HepG2 (cell line): ENCODE measurements around the gene UBTF. TPM values are rescaled to one million over a fixed set of nuclear protein-coding genes. Genes with fewer than 3 reads are reported as not detected.
A peak's percentile ranks its signal among the peaks of the same experiment; 100 is the strongest.

Experiments used
- ATAC-seq: fragments of 200-7000 bp; cut with Tn5 transposase; 3 replicates; pipeline ENCODE4 v1.9.1; 2020; ENCODE audit warnings: mild to moderate bottlenecking, moderate library complexity
- BruUV-seq: library from RNA; stranded (reverse); fragments of 400-500 nt; replicated peaks from 2 replicates; lab custom pipeline; 2021; lab: Mats Ljungman, UMichigan
- CTCF ChIA-PET: fragments of 300-600 bp; formaldehyde crosslinking; extraction: SDS; loops from one replicate; lab custom pipeline; 2021; ENCODE audit warnings: low total read pairs, inconsistent platforms, low intra/inter-chr PET ratio; lab: Yijun Ruan, JAX
- POLR2A ChIA-PET: fragments of 350-600 bp; sonication (Branson Sonifier 250); formaldehyde crosslinking; loops from one replicate; lab custom pipeline; 2020; ENCODE audit warnings: antibody characterized with exemption, inconsistent platforms; lab: Yijun Ruan, JAX
- DNase-seq: peaks from one replicate; pipeline ENCODE4 v3.0.0-alpha.2; 2015; ENCODE audit warnings: low spot score
- FAIRE-seq: peaks from 3 replicates; lab custom pipeline; 2011; peaks lifted over from hg19 to GRCh38; lab: Jason Lieb, UNC
- H2AFZ ChIP-seq: one replicate; pipeline ENCODE4 v1.6.1; 2011; ENCODE audit warnings: low read length, inconsistent platforms
- H3K27ac ChIP-seq: fragments of 300-600 bp; 3 replicates; pipeline ENCODE4 v1.8.0; 2011; ENCODE audit warnings: mixed run types, mild to moderate bottlenecking, mixed read lengths, low read length, inconsistent platforms; ENCODE audit not compliant: insufficient read depth; ENCODE audit errors: extremely low read length
- H3K27me3 ChIP-seq, 2 experiments: fragments of 200-600 bp in 1 of 2; 2 replicates in 1 of 2; 3 replicates in 1 of 2; pipeline versions ENCODE4 v1.6.0 to v1.8.0; 2011; ENCODE audit warnings: low read length in 2 of 2, mild to moderate bottlenecking in 2 of 2, moderate library complexity in 2 of 2, inconsistent platforms in 1 of 2; ENCODE audit not compliant: insufficient read depth in 2 of 2, control insufficient read depth in 1 of 2
- H3K36me3 ChIP-seq, 2 experiments: fragments of 200-600 bp in 1 of 2; replicated peaks in 1 of 2; 2 replicates in 1 of 2; 3 replicates in 1 of 2; pipeline versions ENCODE4 v1.5.1 to v1.8.0; 2011; ENCODE audit warnings: low read length in 2 of 2, inconsistent platforms in 1 of 2; ENCODE audit not compliant: insufficient read depth in 2 of 2, control insufficient read depth in 1 of 2
- H3K4me1 ChIP-seq: 2 replicates; pipeline ENCODE4 v1.5.1; 2012; ENCODE audit warnings: low read length, inconsistent platforms; ENCODE audit not compliant: insufficient read depth
- H3K4me2 ChIP-seq: 2 replicates; pipeline ENCODE4 v1.6.0; 2011; ENCODE audit warnings: low read depth, low read length, inconsistent platforms
- H3K4me3 ChIP-seq, 3 experiments: fragments of 200-600 bp in 1 of 3; sonication (generic), shearing (Covaris generic) in 1 of 3; replicated peaks in 1 of 3; 2 replicates each; pipeline ENCODE4 v1.5.1; 2011 to 2016; ENCODE audit warnings: low read length in 3 of 3, inconsistent platforms in 2 of 3, low read depth in 2 of 3, mild to moderate bottlenecking in 2 of 3, control low read depth in 1 of 3, mixed read lengths in 1 of 3; ENCODE audit not compliant: insufficient read depth in 1 of 3
- H3K79me2 ChIP-seq: one replicate; pipeline ENCODE4 v1.6.1; 2011; ENCODE audit warnings: low read length, inconsistent platforms; ENCODE audit not compliant: insufficient read depth
- H3K9ac ChIP-seq: 2 replicates; pipeline ENCODE4 v1.6.0; 2011; ENCODE audit warnings: mild to moderate bottlenecking, low read depth, low read length, inconsistent platforms; ENCODE audit not compliant: insufficient read depth
- H3K9me3 ChIP-seq: 2 replicates; pipeline ENCODE4 v1.5.1; 2012; ENCODE audit warnings: mild to moderate bottlenecking, low read length
- H4K20me1 ChIP-seq: 2 replicates; pipeline ENCODE4 v1.6.0; 2011; ENCODE audit warnings: inconsistent platforms, mild to moderate bottlenecking, low read length, moderate library complexity; ENCODE audit not compliant: insufficient read depth
- CC2D1A ChIP-seq: sonication (generic); formaldehyde crosslinking; IDR thresholded peaks from 2 replicates; pipeline ENCODE4 v1.8.1; 2023; ENCODE audit warnings: mild to moderate bottlenecking, missing genetic modification reagents
- GFI1 ChIP-seq: sonication (generic); formaldehyde crosslinking; IDR thresholded peaks from 2 replicates; pipeline ENCODE4 v1.5.0; 2020; ENCODE audit warnings: missing genetic modification reagents, mild to moderate bottlenecking, borderline replicate concordance
- HMG20B ChIP-seq: conservative IDR thresholded peaks from 2 replicates; pipeline ENCODE4 v1.6.1; 2016; ENCODE audit warnings: missing genetic modification reagents, missing compliant biosample characterization
- HNRNPUL1 ChIP-seq: fragments of 200-400 bp; formaldehyde crosslinking; IDR thresholded peaks from 2 replicates; pipeline ENCODE4 v1.6.1; 2017; ENCODE audit warnings: low read depth, mild to moderate bottlenecking, low read length, moderate library complexity
- MED1 ChIP-seq: sonication (generic); formaldehyde crosslinking; IDR thresholded peaks from 2 replicates; pipeline ENCODE4 v1.4.0; 2020; ENCODE audit warnings: missing genetic modification reagents
- PRDM10 ChIP-seq: sonication (generic); formaldehyde crosslinking; IDR thresholded peaks from 2 replicates; pipeline ENCODE4 v1.4.0; 2020; ENCODE audit warnings: low read depth, missing genetic modification reagents
- THRA ChIP-seq: sonication (generic); formaldehyde crosslinking; IDR thresholded peaks from 2 replicates; pipeline ENCODE4 v1.4.0; 2020; ENCODE audit warnings: missing genetic modification reagents, borderline replicate concordance
- ZNF232 ChIP-seq: sonication (generic); formaldehyde crosslinking; IDR thresholded peaks from 2 replicates; pipeline ENCODE4 v1.4.0; 2020; ENCODE audit warnings: missing genetic modification reagents, borderline replicate concordance
- ZNF263 ChIP-seq: sonication (generic); formaldehyde crosslinking; IDR thresholded peaks from 2 replicates; pipeline ENCODE4 v1.4.0; 2020; ENCODE audit warnings: missing genetic modification reagents
- ZNF30 ChIP-seq: sonication (generic); formaldehyde crosslinking; IDR thresholded peaks from 2 replicates; pipeline ENCODE4 v1.5.0; 2020; ENCODE audit warnings: mild to moderate bottlenecking, missing genetic modification reagents
- ZNF33A ChIP-seq: sonication (generic); formaldehyde crosslinking; IDR thresholded peaks from 2 replicates; pipeline ENCODE4 v1.5.1; 2020; ENCODE audit warnings: missing genetic modification reagents, mild to moderate bottlenecking, moderate library complexity, borderline replicate concordance
- WGBS: methylation state at CpG from one replicate; pipeline ENCODE4 v1.1.6; 2017; ENCODE audit warnings: low lambda C conversion rate; 5-methylcytosine and 5-hydroxymethylcytosine counted together
- in situ Hi-C: cut with HindIII; loops from 2 replicates; pipeline ENCODE4 v1.10.0; 2017; ENCODE audit warnings: low pct_unique_long_range_greater_than_20kb; ENCODE audit not compliant: extremely low pct_ligation_motif_present
- intact Hi-C: fragments of 100-400 bp; cut with micrococcal nuclease; formaldehyde crosslinking; loops from one replicate; pipeline ENCODE4 v1.10.0; 2022; ENCODE audit not compliant: unreplicated experiment
- polyA plus RNA-seq, 8 experiments: library from polyadenylated mRNA; depleted of rRNA in 3 of 8; stranded (reverse) in 7 of 8; unstranded in 1 of 8; fragments of >200 nt; fragmentation: Illumina TruSeq in 4 of 8; extraction: Trizol in 4 of 8; gene quantifications; 2 replicates each; pipeline versions ENCODE4 v1.2.1 to v1.2.3, GENCODE V29; 2011 to 2016; ENCODE audit warnings: low read depth in 4 of 8, missing spikeins in 1 of 8, mixed read lengths in 1 of 8; ENCODE audit not compliant: insufficient read depth in 1 of 8
- total RNA-seq, 5 experiments: library from RNA; depleted of rRNA; stranded (reverse); fragments of >200 nt; fragmentation: Illumina TruSeq; extraction: Trizol; gene quantifications; 2 replicates each; pipeline ENCODE4 v1.2.3, GENCODE V29; 2016; ENCODE audit warnings: low read depth in 1 of 5

The UBTF gene
- total and polyA plus RNA-seq, 2 of the 13 experiments (the other 11 are each of a cell fraction or from before 2014, with no cell fraction given), result 15.2 to 60.9 TPM

- WGBS, result 26% methylated on average over 10 of the region's 10 CpGs
- Histone ChIP-seq H2AFZ (no peak overlapping the region), H3K9ac (no peak overlapping the region)
- no peak for FAIRE-seq
- no peak for TF ChIP-seq HNRNPUL1
- no peak for TF ChIP-seq ZNF30 (CRISPR knock-in tag)
- TF ChIP-seq GFI1 (CRISPR knock-in tag), result no peak
- TF ChIP-seq, all 625 proteins: peak for 0
- 0 out of 2 replicates have a peak overlapping the region, but pooled peaks have one; percentile 28 for H3K4me2 ChIP-seq
- H3K27ac ChIP-seq, result no peak overlapping the region
- no peak overlapping the region for H3K4me3 ChIP-seq
- no peaks in the 10 kb centered on the region for H4K20me1 ChIP-seq
- ATAC-seq (peak; percentile 31), DNase-seq (no peak)
- ChIA-PET POLR2A (interaction anchor here (1.9 kb wide), 1 partner anchor 32 kb away, joined by 5 read pairs; no protein-coding TSS in a partner anchor), CTCF (no interaction called here)
- H3K4me1 ChIP-seq, result peaks cover 36% of the 10 kb centered on the region
- in situ Hi-C loops, result loop anchor here (10.0 kb wide), 1 partner anchor 63 kb away; the partner anchor contains the start of gene TMUB2
- no peaks in the 10 kb centered on the region for H3K79me2 ChIP-seq
- no TSS peak for BruUV-seq
- H3K27me3 ChIP-seq, result peaks cover 4 to 49% of the 10 kb centered on the region in 2 experiments; a peak in 4 of 5 replicates
- intact Hi-C loops, result no loop called here
- H3K36me3 ChIP-seq, result no peaks in the 10 kb centered on the region
- no peaks in the 10 kb centered on the region for H3K9me3 ChIP-seq
Observed at GRCh38 chr17:44247876-44248736, 28.6 kb upstream of the UBTF start.

- no peak overlapping the region for H2AFZ ChIP-seq
- peaks cover 2 to 43% of the 10 kb centered on the region in 2 experiments; a peak in 4 of 5 replicates for H3K27me3 ChIP-seq
- no peaks in the 10 kb centered on the region for H4K20me1 ChIP-seq
- ChIA-PET CTCF (no interaction called here), POLR2A (interaction anchor here (1.2 to 1.9 kb wide), 2 partner anchors 12 to 32 kb away, joined by 3 to 5 read pairs; no protein-coding TSS in a partner anchor)
- no peak for FAIRE-seq
- 0 out of 2 replicates have a peak overlapping the region, but pooled peaks have one; percentile 28 for H3K4me2 ChIP-seq
- intact Hi-C loops (no loop called here), in situ Hi-C loops (loop anchor here (10.0 kb wide), 1 partner anchor 63 kb away; the partner anchor contains the start of gene TMUB2)
- H3K9me3 ChIP-seq, result no peaks in the 10 kb centered on the region
- no peaks in the 10 kb centered on the region for H3K79me2 ChIP-seq
- H3K9ac ChIP-seq, result no peak overlapping the region
- peaks cover 36% of the 10 kb centered on the region for H3K4me1 ChIP-seq
- BruUV-seq, result no TSS peak
- H3K4me3 ChIP-seq, result no peak overlapping the region
- no peaks in the 10 kb centered on the region for H3K36me3 ChIP-seq
- no peak overlapping the region for H3K27ac ChIP-seq
- DNase-seq, result no peak
- peak; percentile 78 for ATAC-seq
- 8% methylated on average over 6 of the region's 7 CpGs for WGBS
- no peak for TF ChIP-seq CC2D1A (CRISPR knock-in tag)
- TF ChIP-seq HMG20B (CRISPR knock-in tag), result no peak
- peak; percentile 9; the same call in 1 of the 2 replicates for TF ChIP-seq MED1 (CRISPR knock-in tag)
- no peak for TF ChIP-seq ZNF263 (CRISPR knock-in tag)
- no peak for TF ChIP-seq HNRNPUL1
- TF ChIP-seq ZNF232, result no peak
- peak; percentile 87; the same call in 1 of the 2 replicates for TF ChIP-seq THRA (CRISPR knock-in tag)
- TF ChIP-seq PRDM10 (CRISPR knock-in tag), result no peak
- TF ChIP-seq ZNF33A (CRISPR knock-in tag), result no peak
Observed at GRCh38 chr17:44247440-44247841, 28.0 kb upstream of the UBTF start.
